ENCODE data around the gene PUM1. TPM values are rescaled to one million over a fixed set of nuclear protein-coding genes. Genes with fewer than 3 reads are reported as not detected.
"Not testable (repeated sequence)": the region's sequence is repeated elsewhere in the genome, so short reads cannot be mapped to it uniquely, and the experiment has no call there.

The PUM1 gene
- total and polyA plus RNA-seq, 2 donors: 35.4 to 36.3 TPM

GRCh38 chr1:31069392-31069791 lies 3.9 kb upstream of the PUM1 start:
- no peaks in the 10 kb centered on the region for H3K27me3 ChIP-seq (ENCODE audit: control insufficient read depth in 2 of 2, insufficient read depth in 1 of 2, low read length in 1 of 2)
- DNase-seq (ENCODE audit: low read depth in 6 of 9, low spot score in 9 of 9): no peak
- H3K9me3 ChIP-seq (ENCODE audit: control insufficient read depth in 2 of 2, insufficient read depth in 1 of 2, low read length in 1 of 2): no peaks in the 10 kb centered on the region
- peaks cover 2 to 3% of the 10 kb centered on the region in 2 donors for H3K4me1 ChIP-seq (ENCODE audit: control insufficient read depth in 2 of 2, insufficient read depth in 2 of 2, low read length in 2 of 2)
- H3K36me3 ChIP-seq (ENCODE audit: control insufficient read depth in 2 of 2, insufficient read depth in 2 of 2, low read length in 1 of 2): no peaks in the 10 kb centered on the region
- H3K4me3 ChIP-seq (ENCODE audit: low read length in 2 of 2): no peak overlapping the region
- no peak overlapping the region for H3K27ac ChIP-seq (ENCODE audit: low read depth in 1 of 2, low read length in 1 of 2)
- 85% methylated on average over 9 of the region's 9 CpGs for WGBS

DNA sequence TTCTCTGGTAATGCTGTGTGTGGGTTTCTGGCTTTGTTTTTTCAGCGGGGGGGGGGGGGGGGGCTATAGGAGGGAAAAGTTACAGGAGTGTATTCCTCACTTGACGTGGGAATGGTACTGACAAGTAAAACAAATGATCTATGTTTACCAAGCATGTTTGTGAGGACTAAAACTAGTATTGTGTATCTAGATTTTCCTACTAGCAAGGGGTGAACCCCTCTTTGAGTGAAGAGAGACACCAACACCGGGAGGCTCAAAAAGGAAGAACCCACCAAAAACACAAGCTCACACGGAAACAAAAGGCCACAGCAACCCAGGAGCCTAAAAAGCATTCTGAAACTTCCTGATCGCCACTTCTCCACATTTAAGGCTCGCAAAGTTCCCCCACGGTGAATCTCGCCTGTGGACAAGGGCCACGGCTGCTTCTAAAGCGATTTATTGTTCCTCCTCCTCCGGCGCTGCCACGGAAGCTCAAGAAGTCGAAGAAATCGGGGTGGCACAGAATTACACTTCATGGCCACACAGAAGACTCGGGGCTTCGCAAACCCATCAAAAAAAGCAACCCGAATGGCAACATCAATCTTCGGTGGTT lies 703 bp downstream of the PUM1 start:
- no peaks in the 10 kb centered on the region for H3K27me3 ChIP-seq (ENCODE audit: control insufficient read depth in 2 of 2, insufficient read depth in 1 of 2, low read length in 1 of 2)
- H3K4me1 ChIP-seq (ENCODE audit: control insufficient read depth in 2 of 2, insufficient read depth in 2 of 2, low read length in 2 of 2): peaks cover 11 to 12% of the 10 kb centered on the region in 2 donors
- DNase-seq (ENCODE audit: low read depth in 6 of 9, low spot score in 9 of 9): peak in 7 of 9 donors; percentile 38 to 79 (median 55)
- H3K4me3 ChIP-seq (ENCODE audit: low read length in 2 of 2): peak overlapping the region; percentile 75 to 87
- H3K9me3 ChIP-seq (ENCODE audit: control insufficient read depth in 2 of 2, insufficient read depth in 1 of 2, low read length in 1 of 2): no peaks in the 10 kb centered on the region
- peak overlapping the region; percentile 96 to 99 for H3K27ac ChIP-seq (ENCODE audit: low read depth in 1 of 2, low read length in 1 of 2)
- WGBS: under 1% methylated on average over 19 of the region's 19 CpGs
- peaks cover 3 to 4% of the 10 kb centered on the region in 2 donors for H3K36me3 ChIP-seq (ENCODE audit: control insufficient read depth in 2 of 2, insufficient read depth in 2 of 2, low read length in 1 of 2)

DNA sequence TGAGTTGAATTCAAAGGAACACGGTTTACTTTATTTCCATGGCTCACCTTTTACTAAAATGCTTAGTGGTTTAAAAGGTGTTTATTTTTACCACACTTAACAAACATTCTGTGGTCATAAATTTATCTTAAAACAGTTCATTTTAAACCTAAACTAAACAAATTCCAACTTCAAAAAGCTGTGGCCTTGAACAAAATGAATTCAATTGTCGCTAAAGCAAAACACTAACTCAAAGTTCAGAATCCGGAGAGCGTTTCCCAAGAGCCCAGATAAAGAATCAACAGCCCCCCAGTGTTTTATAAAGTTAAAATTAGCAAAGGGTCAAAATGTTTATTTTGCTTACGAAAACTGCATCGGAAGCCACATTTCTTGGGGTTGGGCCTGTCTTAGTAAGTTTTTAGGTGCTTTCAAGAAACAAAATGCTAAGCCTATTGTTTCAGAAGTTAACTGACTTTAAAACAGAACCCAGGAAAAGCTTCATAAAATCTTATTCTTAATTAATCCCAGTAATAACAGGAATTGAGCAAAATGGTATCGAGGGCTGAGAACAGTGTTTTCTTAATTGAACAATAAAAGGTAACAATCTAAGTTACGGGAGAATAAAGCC lies 1.3 kb downstream of the PUM1 start:
- Histone ChIP-seq H3K27ac (ENCODE audit: low read depth in 1 of 2, low read length in 1 of 2) (peak overlapping the region in 1 of 2 donors; percentile 99), H3K27me3 (ENCODE audit: control insufficient read depth in 2 of 2, insufficient read depth in 1 of 2, low read length in 1 of 2) (no peaks in the 10 kb centered on the region), H3K4me3 (ENCODE audit: low read length in 2 of 2) (peak overlapping the region; percentile 75 to 87), H3K36me3 (ENCODE audit: control insufficient read depth in 2 of 2, insufficient read depth in 2 of 2, low read length in 1 of 2) (peaks cover 6 to 7% of the 10 kb centered on the region in 2 donors), H3K9me3 (ENCODE audit: control insufficient read depth in 2 of 2, insufficient read depth in 1 of 2, low read length in 1 of 2) (no peaks in the 10 kb centered on the region), H3K4me1 (ENCODE audit: control insufficient read depth in 2 of 2, insufficient read depth in 2 of 2, low read length in 2 of 2) (peaks cover 11 to 13% of the 10 kb centered on the region in 2 donors)
- peak in 2 of 9 donors; percentile 9 to 42 for DNase-seq (ENCODE audit: low read depth in 6 of 9, low spot score in 9 of 9)
- WGBS: 1% methylated on average over 8 of the region's 8 CpGs

DNA sequence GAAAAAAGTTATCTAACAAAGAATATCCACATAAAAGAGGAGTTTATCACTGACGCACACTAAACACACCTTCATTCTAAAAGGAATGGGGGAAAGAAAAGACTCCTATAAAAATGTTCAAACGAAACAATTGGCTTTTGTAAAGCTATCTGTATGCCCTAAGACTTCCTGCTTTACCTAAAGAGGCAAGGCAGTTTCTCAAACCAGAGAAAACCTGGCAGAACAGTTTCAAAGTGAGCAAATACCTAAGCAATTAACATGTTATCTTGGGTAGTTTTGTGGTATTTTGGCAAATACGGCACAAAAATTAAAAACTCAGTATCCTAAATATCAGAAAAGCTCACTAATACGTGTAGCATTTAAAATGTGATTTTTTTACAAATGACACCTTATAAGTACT lies 1.9 kb downstream of the PUM1 start:
- Histone ChIP-seq H3K36me3 (ENCODE audit: control insufficient read depth in 2 of 2, insufficient read depth in 2 of 2, low read length in 1 of 2) (peaks cover 10 to 12% of the 10 kb centered on the region in 2 donors), H3K4me3 (ENCODE audit: low read length in 2 of 2) (peak overlapping the region; percentile 75 to 87), H3K27me3 (ENCODE audit: control insufficient read depth in 2 of 2, insufficient read depth in 1 of 2, low read length in 1 of 2) (no peaks in the 10 kb centered on the region), H3K9me3 (ENCODE audit: control insufficient read depth in 2 of 2, insufficient read depth in 1 of 2, low read length in 1 of 2) (no peaks in the 10 kb centered on the region), H3K4me1 (ENCODE audit: control insufficient read depth in 2 of 2, insufficient read depth in 2 of 2, low read length in 2 of 2) (peaks cover 11 to 16% of the 10 kb centered on the region in 2 donors), H3K27ac (ENCODE audit: low read depth in 1 of 2, low read length in 1 of 2) (peak overlapping the region in 1 of 2 donors; percentile 99)
- 6% methylated on average over 4 of the region's 4 CpGs for WGBS
- DNase-seq (ENCODE audit: low read depth in 6 of 9, low spot score in 9 of 9): peak in 3 of 9 donors; percentile 6 to 49 (median 24)

GRCh38 chr1:31062867-31063380 lies 2.6 kb downstream of the PUM1 start:
- Histone ChIP-seq H3K4me1 (ENCODE audit: control insufficient read depth in 2 of 2, insufficient read depth in 2 of 2, low read length in 2 of 2) (peaks cover 11 to 17% of the 10 kb centered on the region in 2 donors), H3K27me3 (ENCODE audit: control insufficient read depth in 2 of 2, insufficient read depth in 1 of 2, low read length in 1 of 2) (no peaks in the 10 kb centered on the region), H3K36me3 (ENCODE audit: control insufficient read depth in 2 of 2, insufficient read depth in 2 of 2, low read length in 1 of 2) (peaks cover 13 to 17% of the 10 kb centered on the region in 2 donors), H3K9me3 (ENCODE audit: control insufficient read depth in 2 of 2, insufficient read depth in 1 of 2, low read length in 1 of 2) (no peaks in the 10 kb centered on the region), H3K4me3 (ENCODE audit: low read length in 2 of 2) (peak overlapping the region; percentile 75 to 87), H3K27ac (ENCODE audit: low read depth in 1 of 2, low read length in 1 of 2) (peak overlapping the region in 1 of 2 donors; percentile 2)
- 79% methylated on average over 4 of the region's 4 CpGs for WGBS
- DNase-seq (ENCODE audit: low read depth in 6 of 9, low spot score in 9 of 9): peak in 1 of 9 donors; percentile 14

DNA sequence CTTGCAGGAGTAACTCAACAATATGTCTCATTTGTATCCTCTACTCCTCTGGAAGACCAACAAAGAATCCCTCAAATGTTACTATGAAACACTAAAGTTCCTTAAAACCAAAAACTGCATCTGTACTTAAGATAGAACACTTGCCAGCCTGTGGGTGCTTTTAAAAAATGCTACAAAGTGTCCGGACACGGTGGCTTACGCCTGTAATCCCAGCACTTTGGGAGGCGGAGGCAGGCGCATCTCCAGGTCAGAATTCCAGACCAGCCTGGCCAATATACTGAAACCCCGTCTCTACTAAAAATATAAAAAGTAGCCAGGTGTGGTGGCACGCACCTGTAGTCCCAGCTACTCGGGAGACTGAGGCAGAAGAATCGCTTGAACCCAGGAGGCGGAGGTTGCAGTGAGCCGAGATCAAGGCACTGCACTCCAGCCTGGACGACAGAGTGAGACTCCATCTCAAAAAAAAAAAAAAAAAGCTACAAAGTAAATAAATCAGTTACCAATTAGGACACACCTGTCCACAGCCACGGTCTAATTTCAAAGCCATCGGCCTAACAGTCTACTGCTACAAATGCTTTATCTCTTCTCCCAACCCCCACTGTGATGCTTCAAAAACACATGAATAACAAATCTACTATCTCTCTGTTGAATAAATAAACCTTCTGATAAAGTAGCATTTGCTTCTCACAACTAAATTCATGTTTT lies 3.2 kb downstream of the PUM1 start:
- H3K4me1 ChIP-seq (ENCODE audit: control insufficient read depth in 2 of 2, insufficient read depth in 2 of 2, low read length in 2 of 2): peaks cover 11 to 17% of the 10 kb centered on the region in 2 donors
- H3K4me3 ChIP-seq (ENCODE audit: low read length in 2 of 2); DNase-seq (ENCODE audit: low read depth in 6 of 9, low spot score in 9 of 9); H3K27me3 ChIP-seq (ENCODE audit: control insufficient read depth in 2 of 2, insufficient read depth in 1 of 2, low read length in 1 of 2); H3K9me3 ChIP-seq (ENCODE audit: control insufficient read depth in 2 of 2, insufficient read depth in 1 of 2, low read length in 1 of 2); H3K27ac ChIP-seq (ENCODE audit: low read depth in 1 of 2, low read length in 1 of 2): not testable (repeated sequence)
- H3K36me3 ChIP-seq (ENCODE audit: control insufficient read depth in 2 of 2, insufficient read depth in 2 of 2, low read length in 1 of 2): peaks cover 14 to 20% of the 10 kb centered on the region in 2 donors
- 77% methylated on average over 14 of the region's 14 CpGs for WGBS

- Histone ChIP-seq H3K4me1 (ENCODE audit: control insufficient read depth in 2 of 2, insufficient read depth in 2 of 2, low read length in 2 of 2) (peaks cover 8 to 19% of the 10 kb centered on the region in 2 donors), H3K27ac (ENCODE audit: low read depth in 1 of 2, low read length in 1 of 2) (no peak overlapping the region), H3K36me3 (ENCODE audit: control insufficient read depth in 2 of 2, insufficient read depth in 2 of 2, low read length in 1 of 2) (peaks cover 46 to 55% of the 10 kb centered on the region in 2 donors), H3K27me3 (ENCODE audit: control insufficient read depth in 2 of 2, insufficient read depth in 1 of 2, low read length in 1 of 2) (no peaks in the 10 kb centered on the region), H3K9me3 (ENCODE audit: control insufficient read depth in 2 of 2, insufficient read depth in 1 of 2, low read length in 1 of 2) (no peaks in the 10 kb centered on the region), H3K4me3 (ENCODE audit: low read length in 2 of 2) (no peak overlapping the region)
- no peak for DNase-seq (ENCODE audit: low read depth in 6 of 9, low spot score in 9 of 9)
- WGBS: 93% methylated on average over 4 of the region's 4 CpGs
Measured at GRCh38 chr1:31058012-31058411, 7.5 kb downstream of the PUM1 start.

- H3K27ac ChIP-seq (ENCODE audit: low read depth in 1 of 2, low read length in 1 of 2): no peak overlapping the region
- H3K36me3 ChIP-seq (ENCODE audit: control insufficient read depth in 2 of 2, insufficient read depth in 2 of 2, low read length in 1 of 2): peaks cover 52 to 62% of the 10 kb centered on the region in 2 donors
- H3K27me3 ChIP-seq (ENCODE audit: control insufficient read depth in 2 of 2, insufficient read depth in 1 of 2, low read length in 1 of 2): no peaks in the 10 kb centered on the region
- 95% methylated on average over 1 of the region's 1 CpG for WGBS
- DNase-seq (ENCODE audit: low read depth in 6 of 9, low spot score in 9 of 9): no peak
- no peaks in the 10 kb centered on the region for H3K9me3 ChIP-seq (ENCODE audit: control insufficient read depth in 2 of 2, insufficient read depth in 1 of 2, low read length in 1 of 2)
- H3K4me3 ChIP-seq (ENCODE audit: low read length in 2 of 2): no peak overlapping the region
- H3K4me1 ChIP-seq (ENCODE audit: control insufficient read depth in 2 of 2, insufficient read depth in 2 of 2, low read length in 2 of 2): peaks cover 0 to 9% of the 10 kb centered on the region in 2 donors
Measured at GRCh38 chr1:31055953-31056352, 9.6 kb downstream of the PUM1 start.

DNA sequence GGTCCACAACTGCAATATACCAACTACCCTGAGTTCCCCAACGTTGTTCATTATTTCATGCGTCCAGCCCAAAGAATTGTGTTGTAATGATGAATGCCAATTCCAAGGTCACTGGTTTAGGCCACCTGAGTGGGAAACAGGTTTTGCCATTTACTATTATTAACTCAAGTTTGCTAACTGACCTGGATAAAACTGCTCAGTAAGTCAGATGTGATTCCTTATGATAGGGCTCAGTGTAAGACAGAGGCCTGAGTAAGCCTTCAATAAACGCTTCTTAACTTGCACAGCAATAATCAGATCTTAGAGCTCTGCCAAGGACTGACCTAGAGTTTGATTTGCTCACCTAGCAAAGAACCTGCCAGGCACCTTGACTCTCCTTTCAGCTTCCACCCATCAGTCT lies 10.0 kb downstream of the PUM1 start:
- no peak overlapping the region for H3K4me3 ChIP-seq (ENCODE audit: low read length in 2 of 2)
- no peak for DNase-seq (ENCODE audit: low read depth in 6 of 9, low spot score in 9 of 9)
- H3K27me3 ChIP-seq (ENCODE audit: control insufficient read depth in 2 of 2, insufficient read depth in 1 of 2, low read length in 1 of 2): no peaks in the 10 kb centered on the region
- no peaks in the 10 kb centered on the region for H3K9me3 ChIP-seq (ENCODE audit: control insufficient read depth in 2 of 2, insufficient read depth in 1 of 2, low read length in 1 of 2)
- peaks cover 57 to 65% of the 10 kb centered on the region in 2 donors for H3K36me3 ChIP-seq (ENCODE audit: control insufficient read depth in 2 of 2, insufficient read depth in 2 of 2, low read length in 1 of 2)
- 90% methylated on average over 3 of the region's 3 CpGs for WGBS
- H3K4me1 ChIP-seq (ENCODE audit: control insufficient read depth in 2 of 2, insufficient read depth in 2 of 2, low read length in 2 of 2): peaks cover 0 to 9% of the 10 kb centered on the region in 2 donors
- H3K27ac ChIP-seq (ENCODE audit: low read depth in 1 of 2, low read length in 1 of 2): peak overlapping the region in 1 of 2 donors; percentile 5

All from thymus (tissue), 11 donors.